ENCODE measurements around the gene FXR2.
A peak's percentile ranks its signal among the peaks of the same experiment; 100 is the strongest.

Gene FXR2

GRCh38 chr17:7614425-7615264, at the start of gene FXR2:
FXR2 (minus strand) TSS chr17:7614897; CDS start chr17:7614532, 365 bp downstream.
- DNase-seq, result peak; percentile 100

- DNase-seq, result no peak
Observed at GRCh38 chr17:7656958-7657609, 42.4 kb upstream of the FXR2 start.

- DNase-seq, result no peak
Observed at GRCh38 chr17:7655541-7655840, 40.8 kb upstream of the FXR2 start.

GRCh38 chr17:7654832-7655540, 40.3 kb upstream of the FXR2 start:
- no peak for DNase-seq

- no peak for DNase-seq
Observed at GRCh38 chr17:7652388-7653356, 38.0 kb upstream of the FXR2 start.

- no peak for DNase-seq
Observed at GRCh38 chr17:7651665-7652387, 37.1 kb upstream of the FXR2 start.

- DNase-seq, result no peak
Observed at GRCh38 chr17:7651097-7651664, 36.5 kb upstream of the FXR2 start.

GRCh38 chr17:7650509-7651096, 35.9 kb upstream of the FXR2 start, which contains the start of gene ATP1B2:
ATP1B2 (plus strand) TSS chr17:7650926; CDS start chr17:7651519, 593 bp downstream.
- DNase-seq, result peak; percentile 79

GRCh38 chr17:7647018-7647417, 32.3 kb upstream of the FXR2 start:
- no peak for DNase-seq

- no peak for DNase-seq
Observed at GRCh38 chr17:7646457-7646856, 31.8 kb upstream of the FXR2 start.

GRCh38 chr17:7644775-7645174, 30.1 kb upstream of the FXR2 start:
- no peak for DNase-seq

GRCh38 chr17:7641635-7642034, 26.9 kb upstream of the FXR2 start:
- peak; percentile 34 for DNase-seq

- no peak for DNase-seq
Observed at GRCh38 chr17:7640783-7641182, 26.1 kb upstream of the FXR2 start.

- DNase-seq, result no peak
Observed at GRCh38 chr17:7636163-7636562, 21.5 kb upstream of the FXR2 start.

- no peak for DNase-seq
Observed at GRCh38 chr17:7634384-7634783, 19.7 kb upstream of the FXR2 start.

GRCh38 chr17:7633093-7633492, 18.4 kb upstream of the FXR2 start:
- DNase-seq, result no peak

GRCh38 chr17:7632492-7632894, 17.8 kb upstream of the FXR2 start:
- peak; percentile 57 for DNase-seq

- DNase-seq, result no peak
Observed at GRCh38 chr17:7631398-7632380, 17.0 kb upstream of the FXR2 start.

- DNase-seq, result no peak
Observed at GRCh38 chr17:7629939-7630571, 15.4 kb upstream of the FXR2 start, which contains the start of gene SHBG. SHBG (plus strand) TSS chr17:7630135; CDS start chr17:7630173, 38 bp downstream.

Measured in CD4-positive, alpha-beta T cell treated with Interleukin-10 for 1 hour (primary cell).